GM19452 (cell line): ENCODE results near the gene RCCD1.
"Not testable (repeated sequence)": the region's sequence is repeated elsewhere in the genome, so short reads cannot be mapped to it uniquely, and the experiment has no call there.

Experiments used
- ATAC-seq: cut with Tn5 transposase; IDR thresholded peaks from one replicate; pipeline ENCODE4 v1.9.1; 2021; ENCODE audit not compliant: unreplicated experiment

RCCD1 gene

GRCh38 chr15:90918034-90918788 lies 36.5 kb upstream of the RCCD1 start:
- ATAC-seq = no peak

GRCh38 chr15:90918835-90919234 lies 35.8 kb upstream of the RCCD1 start:
- no peak for ATAC-seq

- ATAC-seq = no peak
These were observed 32.8 kb upstream of the RCCD1 start for GRCh38 chr15:90921887-90922286.

- peak; percentile 85 for ATAC-seq
These were observed 31.9 kb upstream of the RCCD1 start for GRCh38 chr15:90922712-90923322.

GRCh38 chr15:90924375-90924774 lies 30.3 kb upstream of the RCCD1 start:
- ATAC-seq = no peak

GRCh38 chr15:90926766-90927165 lies 27.9 kb upstream of the RCCD1 start:
- ATAC-seq = not testable (repeated sequence)

GRCh38 chr15:90928106-90928505 lies 26.6 kb upstream of the RCCD1 start:
- not testable (repeated sequence) for ATAC-seq

GRCh38 chr15:90929246-90930019 lies 25.3 kb upstream of the RCCD1 start:
- no peak for ATAC-seq

- no peak for ATAC-seq
These were observed 23.7 kb upstream of the RCCD1 start for GRCh38 chr15:90930861-90931574.

- no peak for ATAC-seq
These were observed 23.2 kb upstream of the RCCD1 start for GRCh38 chr15:90931575-90931827.

GRCh38 chr15:90931828-90932659 lies 22.6 kb upstream of the RCCD1 start, which contains the start of gene HDDC3:
TSS of gene HDDC3 (minus strand) at chr15:90932549. CDS start at chr15:90932540, 9 bp downstream.
- peak; percentile 45 for ATAC-seq

- ATAC-seq = no peak
These were observed 22.1 kb upstream of the RCCD1 start for GRCh38 chr15:90932660-90932991.

GRCh38 chr15:90933301-90933700 lies 21.4 kb upstream of the RCCD1 start:
- ATAC-seq = no peak

GRCh38 chr15:90934256-90934948 lies 20.3 kb upstream of the RCCD1 start:
- ATAC-seq = peak; percentile 37

GRCh38 chr15:90934949-90935751 lies 19.5 kb upstream of the RCCD1 start, which contains the start of gene UNC45A:
TSS of gene UNC45A (plus strand) at chr15:90935285. CDS start at chr15:90935325, 40 bp downstream.
- ATAC-seq = peak; percentile 53

- no peak for ATAC-seq
These were observed 17.9 kb upstream of the RCCD1 start for GRCh38 chr15:90936823-90937222.

- no peak for ATAC-seq
These were observed 16.4 kb upstream of the RCCD1 start for GRCh38 chr15:90938261-90938660.

GRCh38 chr15:90939756-90940155 lies 14.9 kb upstream of the RCCD1 start:
- ATAC-seq = no peak

- no peak for ATAC-seq
These were observed 13.6 kb upstream of the RCCD1 start for GRCh38 chr15:90941038-90941437.
